Pons (tissue), 1 donor: ENCODE data around the gene LMCD1.

Source experiments
- DNase-seq: peaks from one replicate; pipeline ENCODE4 v3.0.0-alpha.2; 2016; ENCODE audit warnings: low spot score

The LMCD1 gene

DNA sequence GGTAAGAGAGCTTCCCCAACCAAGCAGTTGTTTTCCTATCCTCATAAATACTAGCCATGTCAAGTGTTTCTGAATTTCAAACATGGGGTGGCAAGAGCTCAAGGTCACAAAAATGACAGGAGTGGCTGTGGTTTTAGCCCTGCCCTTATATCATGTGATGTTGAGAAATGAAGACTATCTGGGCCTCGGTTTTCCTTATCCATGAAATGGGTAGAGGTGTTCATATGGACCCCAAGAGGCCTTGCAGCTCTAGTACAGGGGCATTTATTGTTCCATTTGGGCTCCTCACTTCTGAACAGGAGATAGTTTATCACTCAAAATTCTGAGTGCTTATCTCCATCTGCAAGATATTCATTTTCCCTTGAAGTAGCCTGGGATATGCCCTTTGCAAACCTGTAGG, 35.8 kb downstream of the LMCD1 start:
- DNase-seq, result no peak

- no peak for DNase-seq
Observed at GRCh38 chr3:8538223-8538622, 36.6 kb downstream of the LMCD1 start.

GRCh38 chr3:8538913-8539312, 37.3 kb downstream of the LMCD1 start:
- no peak for DNase-seq

DNA sequence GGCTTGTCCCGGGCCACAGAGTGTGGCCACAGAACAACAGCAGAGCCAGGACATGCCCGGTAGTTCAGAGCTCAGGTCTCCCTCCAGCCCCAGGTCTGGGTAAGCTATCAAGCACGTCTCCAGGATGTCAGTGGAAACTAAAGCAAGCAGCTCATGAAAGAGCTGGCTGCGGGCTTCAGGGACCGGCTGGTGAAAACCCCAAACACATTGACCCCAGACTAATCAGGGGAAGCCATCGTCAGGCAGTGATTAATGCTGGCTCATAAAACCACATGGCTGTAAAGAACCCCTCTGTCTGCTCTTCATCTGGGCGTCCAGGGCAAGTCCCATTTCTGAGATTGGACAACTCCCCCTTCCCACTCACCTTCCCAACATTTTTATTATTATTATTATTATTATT, 37.8 kb downstream of the LMCD1 start:
- DNase-seq, result no peak

DNA sequence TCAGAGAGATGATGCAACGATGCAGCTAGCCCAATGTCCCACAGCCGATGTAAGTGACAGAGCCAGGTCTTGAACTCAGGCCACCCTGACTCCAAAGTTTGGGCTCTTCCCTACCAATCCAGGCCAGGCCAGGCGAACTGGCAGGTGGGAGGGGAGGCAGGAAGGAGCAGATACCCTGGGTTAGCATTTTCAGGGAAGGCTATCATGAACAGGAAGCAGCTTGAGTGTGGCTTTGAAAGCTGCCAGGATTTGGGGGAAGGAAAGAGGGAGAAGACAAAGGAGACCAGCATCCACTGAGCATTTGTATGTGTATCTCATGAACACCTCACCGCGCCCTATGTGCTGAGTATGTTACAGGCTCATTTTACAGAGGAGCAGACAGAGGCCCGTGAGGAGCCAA, 38.8 kb downstream of the LMCD1 start:
- no peak for DNase-seq

GRCh38 chr3:8541486-8541885, 39.9 kb downstream of the LMCD1 start:
- DNase-seq, result no peak

GRCh38 chr3:8542190-8543135, 40.8 kb downstream of the LMCD1 start:
- no peak for DNase-seq

- no peak for DNase-seq
Observed at GRCh38 chr3:8546609-8547008, 45.0 kb downstream of the LMCD1 start.

- DNase-seq, result no peak
Observed at GRCh38 chr3:8548502-8549275, 47.1 kb downstream of the LMCD1 start.

DNA sequence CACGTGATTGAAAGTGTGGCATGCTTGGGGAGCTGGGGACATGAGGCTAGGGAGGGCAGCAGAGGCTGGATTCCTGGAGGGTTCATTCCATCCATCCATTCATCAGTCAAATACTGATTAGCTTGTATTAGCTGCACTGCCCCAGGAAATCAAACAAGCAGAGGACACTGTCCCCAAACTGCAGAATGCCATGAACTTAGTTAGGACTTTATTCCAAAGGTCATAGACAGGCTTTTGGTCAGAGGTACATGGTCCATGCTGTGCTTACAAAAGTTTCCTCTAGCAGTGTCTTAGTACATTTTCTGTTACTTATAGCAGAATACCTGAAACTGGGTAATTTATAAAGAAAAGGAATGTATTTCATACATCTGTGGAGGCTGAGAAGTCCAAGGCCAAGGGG, 47.7 kb downstream of the LMCD1 start:
- DNase-seq, result no peak

DNA sequence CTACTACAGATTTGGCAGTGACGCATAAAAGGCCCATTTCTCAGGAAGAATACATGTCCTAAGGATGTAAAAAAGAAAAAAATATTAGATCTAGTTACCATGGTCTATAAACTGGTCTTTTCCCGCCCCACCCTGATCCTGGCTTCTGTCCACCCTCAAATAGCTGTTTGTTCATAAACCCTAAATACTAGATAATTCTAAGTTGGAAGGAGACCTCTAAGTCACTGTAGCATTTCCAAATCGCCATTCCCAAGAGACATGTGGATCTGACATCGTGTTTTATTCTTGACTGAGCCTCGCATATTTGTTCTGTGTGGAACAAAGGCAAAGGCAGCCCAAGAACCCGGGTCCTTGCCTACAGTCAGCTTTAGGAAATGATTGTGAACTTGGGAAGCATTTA, 49.0 kb downstream of the LMCD1 start:
- DNase-seq, result no peak

DNA sequence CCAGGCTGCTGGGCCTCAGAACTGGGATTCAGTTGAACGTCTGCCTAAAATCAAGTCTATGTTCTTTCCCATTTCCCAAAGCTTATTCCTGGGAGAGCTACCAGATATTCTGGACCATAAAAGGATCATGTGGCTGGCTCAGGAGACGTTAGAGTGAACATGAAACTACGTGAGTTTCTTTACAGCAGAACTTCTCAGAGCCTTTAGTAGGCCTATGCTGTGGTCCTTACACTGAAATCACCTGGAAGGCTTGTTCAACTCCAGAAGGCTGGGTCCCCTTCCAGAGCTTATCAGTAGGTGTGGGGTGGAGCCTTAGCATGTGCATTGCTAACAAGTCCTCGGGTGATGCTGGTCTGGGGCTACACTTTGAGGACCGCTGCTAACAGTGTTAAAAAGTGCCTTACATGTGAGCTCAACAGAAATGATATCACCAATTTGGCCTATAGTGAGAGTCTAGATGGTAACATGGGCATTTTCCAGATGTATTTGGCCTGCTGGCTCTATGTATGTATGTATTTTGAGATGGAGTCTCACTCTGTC, 50.7 kb downstream of the LMCD1 start:
- DNase-seq, result no peak

DNA sequence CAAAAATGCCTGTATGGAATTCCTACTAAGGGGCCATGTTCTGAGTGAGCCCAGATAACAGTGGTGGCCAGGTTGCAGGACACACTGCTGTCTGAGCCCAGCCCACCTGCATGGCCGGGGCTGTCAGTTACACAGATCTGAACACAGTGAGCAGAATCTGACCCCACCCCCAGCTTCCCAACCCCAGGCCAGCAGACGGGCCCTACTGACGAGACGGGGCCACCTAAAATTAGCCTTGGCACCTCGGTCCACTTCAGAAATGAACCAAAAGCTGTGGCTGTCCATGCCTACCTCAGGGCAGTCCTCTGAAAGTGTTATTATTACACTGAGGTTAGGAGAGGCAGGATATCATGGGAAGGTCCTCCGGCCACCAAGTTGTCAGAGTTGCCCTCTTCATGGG, 51.8 kb downstream of the LMCD1 start:
- no peak for DNase-seq

DNA sequence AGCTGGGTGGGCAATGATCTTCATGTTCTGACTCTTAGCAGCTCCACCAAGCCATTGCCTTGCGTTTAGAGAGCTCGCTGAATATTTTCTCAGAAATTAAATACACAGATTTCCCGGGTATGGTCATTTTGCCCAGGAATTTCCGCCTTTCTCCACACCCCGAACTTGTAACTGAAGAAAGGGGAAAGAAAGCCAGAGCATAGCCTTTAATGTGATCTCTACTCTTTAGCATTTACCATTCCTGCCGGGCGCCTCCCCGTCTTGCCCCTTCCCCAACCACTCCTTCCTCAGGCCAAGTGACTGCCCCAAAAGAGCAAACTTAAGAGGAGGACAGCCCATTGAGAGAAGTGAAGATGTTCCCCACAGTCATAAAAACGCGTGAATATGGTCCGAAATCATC, 53.1 kb downstream of the LMCD1 start:
- DNase-seq, result no peak

DNA sequence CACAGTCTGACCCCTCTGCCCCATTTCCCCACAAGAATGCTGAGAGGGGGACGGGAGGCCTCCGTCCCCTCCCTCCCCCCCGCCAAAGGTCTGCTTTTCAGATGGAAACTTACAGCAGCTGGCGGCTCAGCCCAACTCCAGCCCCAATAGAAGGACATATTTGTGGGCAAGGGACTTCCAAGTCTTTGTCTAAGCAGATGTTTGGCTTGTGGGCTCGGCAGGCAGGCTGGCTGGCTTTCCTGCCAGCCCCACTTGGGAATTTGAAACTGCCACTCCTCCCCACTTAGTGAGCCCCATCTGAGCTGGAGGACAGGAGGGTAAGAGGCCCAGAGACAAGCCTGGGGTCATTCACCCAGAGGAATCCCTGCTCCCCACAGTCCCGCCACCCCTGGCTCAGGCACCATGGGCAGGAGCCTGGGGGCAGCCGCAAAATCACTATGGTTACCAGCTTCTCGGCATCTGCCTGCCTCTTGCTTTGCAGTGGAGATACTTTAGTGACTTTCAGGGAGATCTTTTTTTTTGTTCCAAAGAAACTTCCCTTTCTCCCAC, 53.6 kb downstream of the LMCD1 start:
- DNase-seq, result no peak

- DNase-seq, result no peak
Observed at GRCh38 chr3:8555725-8556472, 54.3 kb downstream of the LMCD1 start.

- no peak for DNase-seq
Observed at GRCh38 chr3:8556473-8556869, 54.8 kb downstream of the LMCD1 start.

DNA sequence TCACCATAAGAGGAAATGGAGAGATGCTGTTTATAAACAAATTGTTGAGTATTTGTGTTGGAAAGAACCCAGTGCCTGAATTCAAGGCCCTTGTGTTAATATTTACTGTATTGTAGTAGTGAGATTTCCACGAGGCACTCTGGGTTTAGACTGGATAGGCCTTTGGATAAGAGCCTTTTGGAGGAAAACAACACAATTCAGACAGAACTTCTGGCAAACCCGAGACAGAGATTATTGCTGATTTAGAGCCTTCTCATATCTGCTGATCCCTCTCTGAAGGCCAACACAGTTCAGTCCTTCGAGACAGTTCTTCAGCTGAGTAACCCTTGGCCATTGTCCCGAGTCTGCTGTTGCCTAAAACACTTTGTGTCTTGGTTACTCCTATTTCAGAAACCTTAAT, 55.7 kb downstream of the LMCD1 start:
- no peak for DNase-seq

DNA sequence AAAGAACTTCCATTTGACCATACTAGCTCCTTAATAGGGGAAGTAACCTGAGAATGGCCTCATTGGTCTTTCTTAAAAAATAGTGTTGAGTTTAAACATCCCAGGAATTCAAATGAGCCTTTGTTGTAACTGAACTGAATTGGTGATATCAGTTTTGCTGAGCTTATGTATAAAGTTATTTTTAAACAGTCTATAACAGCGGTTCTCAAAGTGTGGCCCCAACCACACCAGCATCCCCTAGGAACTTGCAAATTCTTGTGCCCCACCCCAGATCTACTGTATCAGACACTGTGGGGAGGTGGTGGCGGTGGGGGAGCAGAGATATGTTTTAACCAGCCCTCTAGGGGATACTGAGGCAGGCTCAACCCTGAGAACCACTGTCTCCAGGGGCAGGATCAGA, 57.0 kb downstream of the LMCD1 start:
- no peak for DNase-seq

DNA sequence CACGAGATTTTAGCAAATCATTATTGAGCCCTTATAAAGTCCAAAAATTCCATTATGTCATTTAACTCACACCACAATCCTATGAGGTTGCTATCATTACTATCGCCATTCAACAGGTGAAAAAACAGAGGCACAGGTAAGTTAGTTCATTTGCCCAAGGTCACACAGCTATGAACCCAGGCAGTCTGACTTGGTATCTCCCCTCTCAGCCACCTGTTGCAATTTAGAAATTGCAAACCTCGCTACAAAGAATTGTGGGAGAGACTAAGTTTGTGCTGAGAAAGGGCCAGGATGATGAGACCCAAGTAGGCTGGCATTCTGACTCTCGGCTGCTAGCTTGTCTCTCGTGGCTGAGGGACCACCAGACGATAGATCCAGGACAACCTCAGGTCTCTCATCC, 57.7 kb downstream of the LMCD1 start:
- DNase-seq, result no peak

GRCh38 chr3:8560366-8561007, 58.9 kb downstream of the LMCD1 start:
- DNase-seq, result no peak
